RWPE2 (cell line): Measurements from ENCODE around the gene SLC25A22.

Source experiments
- ATAC-seq: fragments of 200-7000 bp; cut with Tn5 transposase; 3 replicates; pipeline ENCODE4 v1.9.1; 2021; ENCODE audit warnings: low read depth
- DNase-seq: peaks from one replicate; pipeline ENCODE4 v3.0.0-alpha.2; 2020; ENCODE audit warnings: low spot score
- H3K27ac ChIP-seq: fragments of 450-650 bp; 2 replicates; pipeline ENCODE4 v1.5.1; 2017; ENCODE audit warnings: mild to moderate bottlenecking; ENCODE audit not compliant: poor library complexity, severe bottlenecking
- H3K27me3 ChIP-seq: fragments of 250-450 bp; sonication (Bioruptor Pico); 2 replicates; pipeline ENCODE4 v1.5.1; 2021; ENCODE audit warnings: mild to moderate bottlenecking, moderate library complexity; ENCODE audit not compliant: insufficient read depth, poor library complexity, severe bottlenecking
- H3K36me3 ChIP-seq: fragments of 250-450 bp; sonication (Bioruptor Pico); 2 replicates; pipeline ENCODE4 v1.5.1; 2020; ENCODE audit warnings: low read depth, mild to moderate bottlenecking, moderate library complexity
- H3K4me1 ChIP-seq: fragments of 250-450 bp; sonication (Bioruptor Pico); 2 replicates; pipeline ENCODE4 v1.5.1; 2021; ENCODE audit warnings: mild to moderate bottlenecking, moderate library complexity; ENCODE audit not compliant: insufficient read depth, poor library complexity, severe bottlenecking
- H3K4me3 ChIP-seq: fragments of 250-450 bp; sonication (Bioruptor Pico); 2 replicates; pipeline ENCODE4 v1.5.1; 2021; ENCODE audit warnings: mild to moderate bottlenecking, moderate library complexity; ENCODE audit not compliant: severe bottlenecking
- H3K9me3 ChIP-seq: fragments of 250-450 bp; sonication (Bioruptor Pico); 2 replicates; pipeline ENCODE4 v1.5.1; 2021; ENCODE audit warnings: mild to moderate bottlenecking, moderate library complexity; ENCODE audit not compliant: severe bottlenecking
- CTCF ChIP-seq: fragments of 450-650 bp; IDR thresholded peaks from one replicate; pipeline ENCODE4 v1.5.1; 2017; ENCODE audit warnings: mild to moderate bottlenecking, moderate library complexity; ENCODE audit not compliant: poor library complexity, severe bottlenecking

The SLC25A22 gene

GRCh38 chr11:837189-837989 is 39.3 kb upstream of the SLC25A22 start:
- H3K27me3 ChIP-seq, result no peaks in the 10 kb centered on the region
- no peak for ATAC-seq
- no peak for DNase-seq
- no peak overlapping the region for H3K4me3 ChIP-seq
- no peak for TF ChIP-seq CTCF
- peaks cover 56% of the 10 kb centered on the region for H3K36me3 ChIP-seq
- H3K27ac ChIP-seq, result peak overlapping the region; percentile 97
- H3K9me3 ChIP-seq, result no peaks in the 10 kb centered on the region
- peaks cover 14% of the 10 kb centered on the region for H3K4me1 ChIP-seq

- Histone ChIP-seq H3K4me3 (no peak overlapping the region), H3K27me3 (no peaks in the 10 kb centered on the region), H3K27ac (peak overlapping the region; percentile 97), H3K9me3 (no peaks in the 10 kb centered on the region), H3K4me1 (peaks cover 14% of the 10 kb centered on the region), H3K36me3 (peaks cover 56% of the 10 kb centered on the region)
- no peak for ATAC-seq
- no peak for DNase-seq
- no peak for TF ChIP-seq CTCF
These were observed 38.6 kb upstream of the SLC25A22 start for GRCh38 chr11:836700-837099.

GRCh38 chr11:836274-836673 is 38.2 kb upstream of the SLC25A22 start:
- Histone ChIP-seq H3K36me3 (peaks cover 53% of the 10 kb centered on the region), H3K4me1 (peaks cover 14% of the 10 kb centered on the region)
- DNase-seq, result no peak

GRCh38 chr11:834371-835316 is 36.6 kb upstream of the SLC25A22 start:
- H3K4me3 ChIP-seq, result peak overlapping the region; percentile 95
- H3K36me3 ChIP-seq, result peaks cover 37% of the 10 kb centered on the region
- DNase-seq (peak; percentile 96), ATAC-seq (peak; percentile 66)
- H3K4me1 ChIP-seq, result peaks cover 10% of the 10 kb centered on the region
- peaks cover 3% of the 10 kb centered on the region for H3K27me3 ChIP-seq
- peak overlapping the region; percentile 97 for H3K27ac ChIP-seq
- TF ChIP-seq CTCF, result no peak
- H3K9me3 ChIP-seq, result no peaks in the 10 kb centered on the region

More at GRCh38 chr11:836274-836673, 38.2 kb upstream of the SLC25A22 start:
- ATAC-seq, result no peak
- Histone ChIP-seq H3K27me3 (no peaks in the 10 kb centered on the region), H3K4me3 (no peak overlapping the region), H3K9me3 (no peaks in the 10 kb centered on the region), H3K27ac (peak overlapping the region; percentile 97)
- TF ChIP-seq CTCF, result no peak
